GM18867 (cell line): ENCODE data around the gene LGALS12.
A peak's percentile ranks its signal among the peaks of the same experiment; 100 is the strongest.
"Not testable (repeated sequence)": the region's sequence is repeated elsewhere in the genome, so short reads cannot be mapped to it uniquely, and the experiment has no call there.

Experiments used
- ATAC-seq: cut with Tn5 transposase; IDR thresholded peaks from one replicate; pipeline ENCODE4 v1.9.1; 2021; ENCODE audit warnings: mild to moderate bottlenecking, moderate library complexity; ENCODE audit not compliant: unreplicated experiment

The LGALS12 gene

DNA sequence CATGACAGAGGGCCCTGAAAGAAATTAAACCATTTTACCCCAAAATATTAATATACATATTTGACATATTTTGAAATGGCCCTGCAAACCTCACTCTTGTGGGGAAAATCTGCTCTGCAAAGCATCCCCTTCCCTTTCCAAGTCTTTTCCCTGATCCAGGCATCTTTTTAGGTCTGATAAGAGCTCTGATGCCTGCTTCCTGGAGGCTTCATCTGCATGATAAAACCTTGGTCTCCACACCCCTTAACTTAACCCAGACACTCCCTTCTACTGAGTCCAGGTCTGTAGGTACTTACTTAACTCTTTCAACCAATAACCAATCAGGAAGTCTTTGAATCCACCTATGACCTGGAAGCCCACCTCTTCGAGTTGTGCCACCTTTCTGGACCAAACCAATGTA lies 1.8 kb upstream of the LGALS12 start:
- no peak for ATAC-seq

DNA sequence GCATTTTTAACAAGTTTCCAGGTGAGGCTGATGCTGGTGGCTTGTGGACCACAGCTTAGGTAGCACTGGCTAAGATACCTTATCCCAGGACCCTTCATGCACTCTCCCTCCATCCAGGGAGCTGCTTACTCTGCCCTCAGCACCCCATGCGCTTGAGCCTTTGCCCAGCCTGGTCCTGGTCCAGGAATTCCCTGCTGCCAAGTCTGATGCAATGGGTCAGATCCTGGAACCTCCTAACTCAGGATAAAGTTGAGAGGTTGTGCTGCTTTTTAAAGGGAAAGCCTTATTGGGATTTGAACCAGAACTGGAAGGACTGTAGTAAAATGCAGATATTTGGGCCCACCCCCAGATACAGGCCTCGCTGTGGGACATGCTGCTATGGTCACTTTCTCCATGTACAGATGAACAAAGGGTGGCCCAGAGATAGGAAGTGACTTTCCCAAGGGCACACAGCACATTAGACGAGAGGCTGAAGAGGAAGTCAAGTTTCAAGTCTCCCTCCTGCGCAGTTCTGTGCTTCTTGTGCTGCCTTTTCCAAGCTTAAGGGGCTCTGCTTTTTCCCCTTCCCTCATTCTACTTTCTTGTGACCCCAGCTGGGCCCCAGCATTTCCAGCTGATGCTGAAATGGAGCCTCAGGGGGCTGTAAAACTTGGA lies 824 bp upstream of the LGALS12 start:
- no peak for ATAC-seq

GRCh38 chr11:63506876-63507275 lies 992 bp downstream of the LGALS12 start:
- ATAC-seq, result no peak

DNA sequence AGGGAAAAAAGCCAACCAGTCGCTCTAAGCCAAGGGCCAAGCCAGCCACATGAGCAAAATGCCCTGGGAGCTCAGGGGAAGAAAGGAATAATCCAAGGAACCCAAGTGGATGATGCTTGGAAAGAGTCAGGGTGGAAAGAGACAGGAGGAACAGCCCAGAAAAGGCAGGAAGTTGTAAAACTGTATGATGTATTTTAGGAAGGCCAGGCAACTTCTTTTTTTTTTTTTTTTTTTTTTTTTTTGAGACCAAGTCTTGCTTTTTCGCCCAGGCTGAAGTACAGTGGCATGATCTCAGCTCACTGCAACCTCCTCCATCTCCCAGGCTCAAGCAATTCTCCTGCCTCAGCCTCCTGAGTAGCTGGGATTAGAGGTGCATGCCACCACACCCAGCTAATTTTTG lies 1.6 kb downstream of the LGALS12 start:
- ATAC-seq, result no peak

DNA sequence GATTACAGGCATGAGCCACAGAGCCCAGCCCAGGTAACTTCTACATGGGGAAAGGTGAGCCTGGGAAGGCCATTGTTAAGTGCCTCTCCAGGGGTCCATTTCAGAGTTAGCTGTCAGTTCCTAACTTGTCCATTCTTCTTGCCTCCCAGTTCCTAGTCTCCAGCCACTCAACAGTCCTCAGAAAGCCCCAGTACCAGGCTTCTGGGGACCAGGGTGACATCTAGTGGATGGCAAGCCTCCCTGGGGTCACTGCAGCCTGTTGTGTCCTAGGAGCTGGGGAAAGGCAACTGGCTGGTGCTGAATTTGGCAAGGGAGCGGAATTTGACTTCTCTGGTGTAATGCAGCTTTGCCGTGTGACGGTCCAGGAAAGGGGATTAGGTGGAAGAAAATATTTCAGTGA lies 2.1 kb downstream of the LGALS12 start:
- no peak for ATAC-seq

GRCh38 chr11:63508745-63509144 lies 2.9 kb downstream of the LGALS12 start:
- ATAC-seq, result no peak

DNA sequence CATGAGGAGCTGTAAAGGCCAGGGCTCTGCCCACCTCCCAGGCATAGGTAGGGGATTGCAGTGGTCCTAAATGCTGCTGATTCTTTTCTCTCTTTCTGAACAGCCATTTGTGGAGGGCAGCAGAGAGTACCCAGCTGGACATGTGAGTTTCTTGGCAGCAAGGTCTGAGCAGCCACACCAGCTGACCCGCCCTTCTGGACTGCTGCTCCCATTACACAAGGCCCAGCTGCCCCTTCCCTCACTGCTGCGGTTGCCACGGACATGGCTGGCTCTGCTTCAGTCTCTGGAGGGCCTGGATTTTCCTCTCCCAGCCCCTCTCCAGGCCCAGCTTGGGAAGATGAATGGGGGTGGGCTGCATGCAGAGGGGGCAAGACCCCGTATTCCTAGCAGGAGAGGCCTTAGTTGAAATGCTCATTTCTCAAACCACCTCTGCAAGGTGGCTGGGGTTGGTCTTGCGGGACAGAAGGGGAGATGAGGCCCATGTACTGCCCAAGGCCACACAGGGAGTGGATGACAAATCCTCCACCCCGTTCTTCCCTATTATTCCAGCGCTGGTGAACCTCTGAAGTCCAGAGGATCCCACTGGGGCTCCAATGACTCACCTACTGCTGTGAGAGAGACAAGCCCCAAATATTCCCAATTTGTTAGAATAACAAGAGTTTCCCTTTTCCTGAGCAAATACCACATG lies 4.6 kb downstream of the LGALS12 start:
- no peak for ATAC-seq

- ATAC-seq, result no peak
Observed at GRCh38 chr11:63511048-63511748, 5.3 kb downstream of the LGALS12 start.

DNA sequence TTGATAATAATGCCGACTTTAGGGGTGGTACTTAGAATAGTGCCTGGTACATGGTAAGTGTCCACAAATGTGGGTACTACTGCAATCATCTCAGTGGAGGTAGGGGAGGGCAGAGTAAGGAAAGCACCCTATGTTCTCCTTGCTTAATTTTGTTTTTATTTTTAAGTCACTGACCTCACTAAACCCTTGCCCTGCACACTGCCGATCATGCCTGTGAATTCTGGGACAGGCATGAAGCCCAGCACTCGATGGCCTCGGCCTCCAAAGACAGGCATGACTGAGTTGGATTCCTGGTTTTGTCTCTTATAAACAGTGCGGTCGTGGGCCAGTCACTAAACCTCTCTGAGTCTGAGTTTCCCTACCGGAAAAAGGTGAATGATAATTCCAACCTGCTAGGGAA lies 6.9 kb downstream of the LGALS12 start:
- no peak for ATAC-seq

GRCh38 chr11:63516109-63516508 lies 10.2 kb downstream of the LGALS12 start:
- no peak for ATAC-seq

- ATAC-seq, result no peak
Observed at GRCh38 chr11:63517156-63517555, 11.3 kb downstream of the LGALS12 start.

DNA sequence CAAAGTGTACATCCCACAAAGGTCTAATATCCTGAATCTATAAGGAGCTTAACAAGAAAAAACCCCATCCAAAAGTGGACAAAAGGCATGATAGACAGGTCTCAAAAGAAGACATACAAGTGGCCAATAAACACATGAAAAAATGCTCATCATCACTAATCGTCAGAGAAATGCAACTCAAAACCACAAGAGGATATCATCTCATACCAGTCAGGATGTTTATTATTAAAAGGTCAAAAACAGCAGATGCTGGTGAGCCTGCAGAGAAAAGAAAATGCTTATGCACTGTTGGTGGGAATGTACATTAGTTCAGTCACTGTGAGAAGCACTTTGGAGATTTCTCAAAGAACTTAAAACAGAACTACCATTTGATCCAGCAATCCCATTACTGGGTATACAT lies 12.7 kb downstream of the LGALS12 start:
- no peak for ATAC-seq

DNA sequence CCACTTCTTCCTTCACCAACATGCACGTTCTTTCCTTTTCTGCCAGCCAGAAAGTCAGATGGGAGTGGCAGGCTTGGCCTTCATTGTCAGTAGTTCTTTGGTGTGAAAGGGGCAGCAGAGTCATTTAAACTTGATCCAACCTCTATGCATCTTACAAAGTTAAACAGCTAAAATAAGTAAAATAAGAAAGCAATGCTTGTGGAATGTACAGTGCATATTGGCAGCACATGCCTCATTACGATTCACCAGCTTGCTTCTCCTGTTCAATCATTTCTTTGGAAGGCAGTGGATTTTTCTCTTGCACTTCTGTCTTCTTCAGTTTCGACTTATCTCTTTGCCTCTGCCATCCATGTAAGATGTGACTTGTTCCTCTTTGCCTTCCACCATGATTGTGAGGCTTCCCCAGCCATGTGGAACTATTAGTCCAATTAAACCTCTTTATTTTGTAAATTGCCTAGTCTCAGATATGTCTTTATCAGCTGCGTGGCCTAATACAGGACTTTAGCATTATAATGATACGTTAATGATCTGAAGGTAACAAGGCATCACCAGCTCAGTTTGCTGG lies 14.8 kb downstream of the LGALS12 start:
- ATAC-seq, result no peak

- ATAC-seq, result no peak
Observed at GRCh38 chr11:63521896-63522295, 16.0 kb downstream of the LGALS12 start.

- no peak for ATAC-seq
Observed at GRCh38 chr11:63523151-63523550, 17.3 kb downstream of the LGALS12 start.

- ATAC-seq, result no peak
Observed at GRCh38 chr11:63527667-63528066, 21.8 kb downstream of the LGALS12 start.

GRCh38 chr11:63528156-63528555 lies 22.3 kb downstream of the LGALS12 start:
- not testable (repeated sequence) for ATAC-seq

DNA sequence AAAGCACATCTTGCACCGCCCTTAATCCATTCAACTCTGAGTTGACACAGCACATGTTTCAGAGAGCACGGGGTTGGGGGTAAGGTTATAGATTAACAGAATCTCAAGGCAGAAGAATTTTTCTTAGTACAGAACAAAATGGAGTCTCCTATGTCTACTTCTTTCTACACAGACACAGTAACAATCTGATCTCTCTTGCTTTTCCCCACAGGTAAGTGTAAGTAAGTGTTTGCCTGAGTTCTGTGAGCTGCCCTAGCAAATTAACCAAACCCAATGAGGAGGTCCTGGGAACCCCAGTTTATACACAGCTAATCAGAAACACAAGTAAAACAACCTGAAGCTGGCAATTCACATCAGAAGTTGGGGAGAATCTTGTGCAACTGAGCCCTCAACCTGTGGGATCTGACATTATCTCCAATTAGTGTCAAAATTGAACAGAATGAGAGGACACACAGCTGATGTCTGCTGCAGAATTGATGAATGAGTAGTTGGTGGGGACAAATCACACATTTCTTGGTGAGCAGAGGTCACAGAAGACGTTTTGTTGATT lies 22.9 kb downstream of the LGALS12 start:
- ATAC-seq, result not testable (repeated sequence)

DNA sequence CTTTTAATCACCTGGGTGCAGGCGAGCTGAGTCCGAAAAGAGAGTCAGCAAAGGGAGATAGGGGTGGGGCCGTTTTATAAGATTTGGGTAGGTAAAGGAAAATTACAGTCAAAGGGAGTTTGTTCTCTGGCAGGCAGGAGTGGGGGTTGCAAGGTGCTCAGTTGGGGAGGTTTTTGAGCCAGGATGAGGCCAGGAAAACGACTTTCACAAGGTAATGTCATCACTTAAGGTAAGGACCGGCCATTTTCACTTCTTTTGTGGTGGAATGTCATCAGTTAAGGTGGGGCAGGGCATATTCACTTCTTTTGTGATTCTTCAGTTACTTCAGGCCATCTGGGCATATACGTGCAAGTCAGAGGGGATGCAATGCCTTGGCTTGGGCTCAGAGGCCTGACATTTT lies 23.5 kb downstream of the LGALS12 start:
- ATAC-seq, result not testable (repeated sequence)

GRCh38 chr11:63530021-63530420 lies 24.1 kb downstream of the LGALS12 start:
- no peak for ATAC-seq

GRCh38 chr11:63531074-63531792 lies 25.3 kb downstream of the LGALS12 start:
- peak; percentile 81 for ATAC-seq
